ENCODE measurements around the gene TMCC3.

Gene TMCC3

GRCh38 chr12:94592080-94592479 lies 58.3 kb downstream of the TMCC3 start:
- no peaks in the 10 kb centered on the region for H3K9me2 ChIP-seq (replicated peaks; ENCODE audit: insufficient read depth, low read length)
- H3K9me3 ChIP-seq (replicated peaks; ENCODE audit: insufficient read depth, low read length): no peaks in the 10 kb centered on the region

DNA sequence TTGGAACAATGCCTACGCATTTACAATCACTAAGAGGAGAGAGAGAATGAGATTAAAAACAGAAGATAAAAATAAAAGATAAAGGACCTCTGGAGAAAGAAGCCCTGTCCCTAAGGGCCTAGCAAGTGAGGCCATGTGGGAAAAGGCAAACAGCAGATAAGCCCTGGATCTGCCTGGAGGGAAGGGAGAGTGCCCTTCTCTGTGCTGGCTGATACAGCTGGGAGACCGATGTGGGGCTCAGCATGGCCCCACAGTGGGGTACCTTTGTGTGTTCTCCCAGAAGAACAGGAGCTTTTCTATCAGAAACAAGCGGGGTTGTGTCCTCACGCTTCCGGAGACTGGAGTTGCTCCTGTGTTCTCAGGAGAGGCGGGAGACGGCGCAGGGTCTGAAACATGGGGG lies 59.9 kb downstream of the TMCC3 start:
- no peaks in the 10 kb centered on the region for H3K27me3 ChIP-seq (replicated peaks; ENCODE audit: insufficient read depth, low read length)
- H4K20me1 ChIP-seq (ENCODE audit: insufficient read depth, low read length): no peaks in the 10 kb centered on the region
- H3K4me1 ChIP-seq (ENCODE audit: low read length): no peaks in the 10 kb centered on the region
- no peaks in the 10 kb centered on the region for H3F3A ChIP-seq (ENCODE audit: insufficient read depth, low read length)
- H3K9ac ChIP-seq (ENCODE audit: low read length): no peak overlapping the region
- H3K9me2 ChIP-seq (replicated peaks; ENCODE audit: insufficient read depth, low read length): no peaks in the 10 kb centered on the region
- TF ChIP-seq EZH2phosphoT487 (IDR thresholded peaks at IDR 0.05; ENCODE audit: low read length) (no peak), EZH2 (optimal IDR thresholded peaks at IDR 0.05; ENCODE audit: low read depth, low read length) (no peak)
- TF ChIP-seq, protein P1, sequence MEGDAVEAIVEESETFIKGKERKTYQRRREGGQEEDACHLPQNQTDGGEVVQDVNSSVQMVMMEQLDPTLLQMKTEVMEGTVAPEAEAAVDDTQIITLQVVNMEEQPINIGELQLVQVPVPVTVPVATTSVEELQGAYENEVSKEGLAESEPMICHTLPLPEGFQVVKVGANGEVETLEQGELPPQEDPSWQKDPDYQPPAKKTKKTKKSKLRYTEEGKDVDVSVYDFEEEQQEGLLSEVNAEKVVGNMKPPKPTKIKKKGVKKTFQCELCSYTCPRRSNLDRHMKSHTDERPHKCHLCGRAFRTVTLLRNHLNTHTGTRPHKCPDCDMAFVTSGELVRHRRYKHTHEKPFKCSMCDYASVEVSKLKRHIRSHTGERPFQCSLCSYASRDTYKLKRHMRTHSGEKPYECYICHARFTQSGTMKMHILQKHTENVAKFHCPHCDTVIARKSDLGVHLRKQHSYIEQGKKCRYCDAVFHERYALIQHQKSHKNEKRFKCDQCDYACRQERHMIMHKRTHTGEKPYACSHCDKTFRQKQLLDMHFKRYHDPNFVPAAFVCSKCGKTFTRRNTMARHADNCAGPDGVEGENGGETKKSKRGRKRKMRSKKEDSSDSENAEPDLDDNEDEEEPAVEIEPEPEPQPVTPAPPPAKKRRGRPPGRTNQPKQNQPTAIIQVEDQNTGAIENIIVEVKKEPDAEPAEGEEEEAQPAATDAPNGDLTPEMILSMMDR (IDR thresholded peaks at IDR 0.05; ENCODE audit: low read length): no peak
- no peak overlapping the region for H2AFZ ChIP-seq (ENCODE audit: low read length)
- H3K4me2 ChIP-seq (ENCODE audit: low read depth, low read length): no peak overlapping the region
- H3K9me3 ChIP-seq (replicated peaks; ENCODE audit: insufficient read depth, low read length): no peaks in the 10 kb centered on the region
- no peak overlapping the region for H3K4me3 ChIP-seq (ENCODE audit: low read length)
- H3K36me3 ChIP-seq (replicated peaks; ENCODE audit: insufficient read depth, low read length): no peaks in the 10 kb centered on the region
- peaks cover 4% of the 10 kb centered on the region; the same call in 1 of the 2 replicates for H3K79me2 ChIP-seq (ENCODE audit: low read length)
- DNase-seq: no peak
- H3K27ac ChIP-seq (ENCODE audit: low read length): no peak overlapping the region

More at GRCh38 chr12:94592080-94592479, 58.3 kb downstream of the TMCC3 start:
- Histone ChIP-seq H3F3A (ENCODE audit: insufficient read depth, low read length) (no peaks in the 10 kb centered on the region), H4K20me1 (ENCODE audit: insufficient read depth, low read length) (no peaks in the 10 kb centered on the region), H3K4me3 (ENCODE audit: low read length) (no peak overlapping the region), H3K27me3 (replicated peaks; ENCODE audit: insufficient read depth, low read length) (no peaks in the 10 kb centered on the region), H3K9ac (ENCODE audit: low read length) (no peak overlapping the region), H3K4me1 (ENCODE audit: low read length) (no peaks in the 10 kb centered on the region), H3K79me2 (ENCODE audit: low read length) (peaks cover 9% of the 10 kb centered on the region; the same call in 1 of the 2 replicates), H3K27ac (ENCODE audit: low read length) (no peak overlapping the region), H3K4me2 (ENCODE audit: low read depth, low read length) (no peak overlapping the region), H2AFZ (ENCODE audit: low read length) (no peak overlapping the region), H3K36me3 (replicated peaks; ENCODE audit: insufficient read depth, low read length) (no peaks in the 10 kb centered on the region)
- no peak for DNase-seq
- TF ChIP-seq EZH2phosphoT487 (IDR thresholded peaks at IDR 0.05; ENCODE audit: low read length) (no peak), EZH2 (optimal IDR thresholded peaks at IDR 0.05; ENCODE audit: low read depth, low read length) (no peak)
- TF ChIP-seq, protein P1 (IDR thresholded peaks at IDR 0.05; ENCODE audit: low read length): no peak

- H4K20me1 ChIP-seq (ENCODE audit: insufficient read depth, low read length): no peaks in the 10 kb centered on the region
- H3K27ac ChIP-seq (ENCODE audit: low read length): no peak overlapping the region
- no peaks in the 10 kb centered on the region for H3K27me3 ChIP-seq (replicated peaks; ENCODE audit: insufficient read depth, low read length)
- no peaks in the 10 kb centered on the region for H3F3A ChIP-seq (ENCODE audit: insufficient read depth, low read length)
- H2AFZ ChIP-seq (ENCODE audit: low read length): no peak overlapping the region
- H3K9me3 ChIP-seq (replicated peaks; ENCODE audit: insufficient read depth, low read length): no peaks in the 10 kb centered on the region
- no peak overlapping the region for H3K9ac ChIP-seq (ENCODE audit: low read length)
- no peaks in the 10 kb centered on the region for H3K4me1 ChIP-seq (ENCODE audit: low read length)
- no peaks in the 10 kb centered on the region for H3K9me2 ChIP-seq (replicated peaks; ENCODE audit: insufficient read depth, low read length)
- no peak for DNase-seq
- H3K36me3 ChIP-seq (replicated peaks; ENCODE audit: insufficient read depth, low read length): no peaks in the 10 kb centered on the region
- no peak overlapping the region for H3K4me2 ChIP-seq (ENCODE audit: low read depth, low read length)
- no peak overlapping the region for H3K4me3 ChIP-seq (ENCODE audit: low read length)
- H3K79me2 ChIP-seq (ENCODE audit: low read length): 0 out of 2 replicates have a peak, but pooled peaks cover 4% of the 10 kb centered on the region
- TF ChIP-seq EZH2phosphoT487 (IDR thresholded peaks at IDR 0.05; ENCODE audit: low read length): no peak
- TF ChIP-seq, protein P1 (IDR thresholded peaks at IDR 0.05; ENCODE audit: low read length): no peak
- TF ChIP-seq EZH2 (optimal IDR thresholded peaks at IDR 0.05; ENCODE audit: low read depth, low read length): no peak
Observed at GRCh38 chr12:94589591-94590001, 60.8 kb downstream of the TMCC3 start.

All from MM.1S (cell line).